CD4-positive, alpha-beta T cell treated with Interleukin-4 for 1 hour (primary cell): ENCODE results near the gene RBPJ.

ENCODE experiments used
- DNase-seq, 2 donors: peaks; one replicate each; pipeline ENCODE4 v3.0.0-alpha.2; 2020 to 2022

Gene RBPJ

GRCh38 chr4:26464420-26465095 lies 143.7 kb downstream of the RBPJ start:
- no peak for DNase-seq

- DNase-seq = no peak
Measured at GRCh38 chr4:26466578-26467270, 145.9 kb downstream of the RBPJ start.

GRCh38 chr4:26467724-26468123 lies 146.9 kb downstream of the RBPJ start:
- no peak for DNase-seq

GRCh38 chr4:26468283-26468949 lies 147.6 kb downstream of the RBPJ start:
- no peak for DNase-seq

GRCh38 chr4:26468977-26469376 lies 148.2 kb downstream of the RBPJ start:
- DNase-seq = no peak

- no peak for DNase-seq
Measured at GRCh38 chr4:26471890-26472289, 151.1 kb downstream of the RBPJ start.

- DNase-seq = no peak
Measured at GRCh38 chr4:26473893-26474292, 153.1 kb downstream of the RBPJ start.

GRCh38 chr4:26474551-26474950 lies 153.7 kb downstream of the RBPJ start:
- no peak for DNase-seq

- no peak for DNase-seq
Measured at GRCh38 chr4:26475716-26476115, 154.9 kb downstream of the RBPJ start.

- DNase-seq = no peak
Measured at GRCh38 chr4:26476545-26476944, 155.7 kb downstream of the RBPJ start.

GRCh38 chr4:26478330-26478729 lies 157.5 kb downstream of the RBPJ start:
- no peak for DNase-seq

GRCh38 chr4:26482508-26483462 lies 162.0 kb downstream of the RBPJ start:
- no peak for DNase-seq

GRCh38 chr4:26484032-26484515 lies 163.3 kb downstream of the RBPJ start:
- DNase-seq = no peak

GRCh38 chr4:26484516-26484915 lies 163.7 kb downstream of the RBPJ start:
- DNase-seq = no peak
